ENCODE measurements around the gene ING4.

The ING4 gene

DNA sequence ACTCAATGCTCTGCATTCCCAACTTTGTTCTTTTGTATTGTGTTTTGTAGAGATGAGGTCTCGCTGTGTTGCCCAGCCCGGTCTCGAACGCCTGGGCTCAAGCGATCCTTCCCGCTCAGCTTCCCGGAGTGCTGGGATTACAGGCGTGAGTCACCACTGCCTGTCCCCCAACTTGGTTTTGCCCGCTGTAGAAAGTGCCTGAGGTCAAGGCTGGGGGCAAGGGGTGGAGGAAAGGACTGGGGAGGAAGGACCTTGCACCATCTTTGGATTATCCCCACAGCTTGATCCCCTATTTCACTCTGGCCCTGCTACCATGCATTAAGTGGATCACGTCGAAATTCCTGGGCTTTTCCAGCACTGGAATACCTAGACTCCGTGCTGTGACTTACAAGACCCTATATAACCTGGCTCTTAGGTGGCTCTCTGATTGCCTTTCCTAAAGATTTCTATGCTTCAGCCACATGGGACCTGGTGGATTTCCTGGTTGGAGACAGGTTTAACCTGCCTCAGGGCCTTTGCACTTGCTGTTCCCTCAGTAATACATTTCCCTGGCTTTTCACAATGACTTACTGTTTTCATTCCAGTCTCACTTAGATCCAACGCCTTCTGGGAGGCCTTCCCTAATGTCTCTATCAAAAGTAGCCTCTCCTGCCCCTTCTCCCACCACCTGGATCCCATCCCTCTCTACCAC is 38.3 kb upstream of the ING4 start:
- H3K36me3 ChIP-seq (ENCODE audit: insufficient read depth) = no peaks in the 10 kb centered on the region
- no peak overlapping the region for H3K4me3 ChIP-seq (IDR thresholded peaks at IDR 0.05; ENCODE audit: insufficient read depth, low read depth, low read length)
- no peaks in the 10 kb centered on the region for H3K4me1 ChIP-seq (ENCODE audit: low read depth, poor library complexity, severe bottlenecking)
- no peak overlapping the region for H3K9ac ChIP-seq
- no peaks in the 10 kb centered on the region for H3K79me2 ChIP-seq (ENCODE audit: insufficient read depth, low read depth)
- no peak overlapping the region for H2AFZ ChIP-seq (ENCODE audit: low read depth)
- peaks cover 65% of the 10 kb centered on the region for H3K27me3 ChIP-seq (ENCODE audit: insufficient read depth, low read depth)
- no peak overlapping the region for H3K27ac ChIP-seq
- no peak for TF ChIP-seq CTCF (conservative IDR thresholded peaks at IDR 0.05; ENCODE audit: low read depth, low read length)
- H3K4me2 ChIP-seq = no peak overlapping the region
- no peaks in the 10 kb centered on the region for H4K20me1 ChIP-seq (ENCODE audit: insufficient read depth)

- Histone ChIP-seq H3K4me3 (IDR thresholded peaks at IDR 0.05; ENCODE audit: insufficient read depth, low read depth, low read length) (no peak within 1 kb of the TSS), H3K79me2 (ENCODE audit: insufficient read depth, low read depth) (no peaks in the 10 kb centered on the region), H3K36me3 (ENCODE audit: insufficient read depth) (no peaks in the 10 kb centered on the region), H3K9ac (no peak within 1 kb of the TSS), H4K20me1 (ENCODE audit: insufficient read depth) (no peaks in the 10 kb centered on the region), H3K27ac (no peak within 1 kb of the TSS), H3K4me2 (no peak within 1 kb of the TSS), H3K27me3 (ENCODE audit: insufficient read depth, low read depth) (peaks cover 71% of the 10 kb centered on the region), H3K4me1 (ENCODE audit: low read depth, poor library complexity, severe bottlenecking) (no peaks in the 10 kb centered on the region), H2AFZ (ENCODE audit: low read depth) (no peak within 1 kb of the TSS; the same call in 1 of the 2 replicates)
- no peak for TF ChIP-seq CTCF (conservative IDR thresholded peaks at IDR 0.05; ENCODE audit: low read depth, low read length)
Observed at GRCh38 chr12:6700646-6701051, 37.7 kb upstream of the ING4 start, which contains the start of gene PIANP. TSS of gene PIANP (minus strand) at chr12:6700815. CDS start at chr12:6698061, 2,754 bp downstream.

DNA sequence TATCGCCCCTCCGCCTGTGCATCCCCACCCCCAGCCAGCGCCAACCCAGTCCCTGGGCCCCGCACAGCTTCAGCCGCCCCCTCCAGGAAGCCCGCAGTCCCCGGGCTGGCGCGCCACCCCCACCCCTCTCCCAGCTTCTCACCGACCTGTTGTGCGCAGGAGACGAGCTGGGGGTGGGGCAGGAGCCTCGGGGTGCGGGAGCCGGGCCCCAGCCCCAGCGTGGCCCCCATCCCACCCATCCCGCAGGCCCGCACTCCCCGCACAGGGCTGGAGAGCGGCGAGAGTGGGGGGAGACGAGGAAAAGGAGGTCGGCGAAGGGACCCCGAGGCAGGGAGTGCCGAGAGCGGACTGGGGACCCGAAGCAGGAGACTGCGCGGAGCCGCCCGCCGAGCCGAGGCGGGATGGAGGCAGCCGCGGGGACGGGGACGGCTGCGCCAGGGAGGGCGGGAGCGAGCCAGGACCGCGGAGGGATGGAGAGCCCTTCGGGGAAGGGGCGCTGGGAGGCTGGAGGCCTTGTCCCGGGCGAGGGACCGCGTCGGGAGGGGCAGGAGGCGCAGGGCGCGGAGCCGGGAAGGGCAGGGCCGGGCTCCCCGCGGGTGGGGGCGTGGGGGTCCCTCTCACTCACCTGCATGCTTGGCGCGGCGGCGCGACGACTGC is 37.2 kb upstream of the ING4 start:
- Histone ChIP-seq H3K4me2 (no peak overlapping the region), H3K79me2 (ENCODE audit: insufficient read depth, low read depth) (no peaks in the 10 kb centered on the region), H4K20me1 (ENCODE audit: insufficient read depth) (no peaks in the 10 kb centered on the region), H3K27ac (no peak overlapping the region), H3K4me1 (ENCODE audit: low read depth, poor library complexity, severe bottlenecking) (no peaks in the 10 kb centered on the region), H3K4me3 (IDR thresholded peaks at IDR 0.05; ENCODE audit: insufficient read depth, low read depth, low read length) (no peak overlapping the region), H2AFZ (ENCODE audit: low read depth) (no peak overlapping the region; the same call in 1 of the 2 replicates), H3K36me3 (ENCODE audit: insufficient read depth) (no peaks in the 10 kb centered on the region), H3K27me3 (ENCODE audit: insufficient read depth, low read depth) (peaks cover 76% of the 10 kb centered on the region), H3K9ac (no peak overlapping the region)
- TF ChIP-seq CTCF (conservative IDR thresholded peaks at IDR 0.05; ENCODE audit: low read depth, low read length) = no peak

- Histone ChIP-seq H3K4me2 (no peak overlapping the region), H3K79me2 (ENCODE audit: insufficient read depth, low read depth) (no peaks in the 10 kb centered on the region), H3K27ac (no peak overlapping the region), H3K27me3 (ENCODE audit: insufficient read depth, low read depth) (peaks cover 79% of the 10 kb centered on the region), H3K4me3 (IDR thresholded peaks at IDR 0.05; ENCODE audit: insufficient read depth, low read depth, low read length) (no peak overlapping the region), H3K9ac (no peak overlapping the region), H4K20me1 (ENCODE audit: insufficient read depth) (no peaks in the 10 kb centered on the region), H3K36me3 (ENCODE audit: insufficient read depth) (no peaks in the 10 kb centered on the region), H2AFZ (ENCODE audit: low read depth) (no peak overlapping the region), H3K4me1 (ENCODE audit: low read depth, poor library complexity, severe bottlenecking) (no peaks in the 10 kb centered on the region)
- TF ChIP-seq CTCF (conservative IDR thresholded peaks at IDR 0.05; ENCODE audit: low read depth, low read length) = no peak
Observed at GRCh38 chr12:6699259-6699988, 36.5 kb upstream of the ING4 start.
